ENCODE data around the gene PIP5K1B.

DNA sequence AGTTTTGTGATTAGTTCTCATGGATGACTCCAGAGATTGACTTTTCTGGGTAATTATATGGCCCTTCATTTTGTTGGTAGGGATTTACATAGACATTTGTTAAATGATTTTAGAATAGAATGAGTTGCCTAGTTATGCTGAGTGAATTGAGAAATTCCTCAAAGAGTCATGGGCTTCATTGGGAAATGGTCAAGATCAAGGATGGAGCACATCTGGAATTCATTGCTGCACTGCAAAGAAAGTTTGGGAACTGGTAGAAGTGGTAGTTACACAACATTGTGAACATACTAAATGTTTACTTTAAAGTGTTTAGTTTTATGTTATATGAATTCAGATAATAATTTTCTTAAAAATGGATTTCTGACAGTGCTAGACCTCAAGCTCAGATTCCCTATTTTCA is 46.5 kb downstream of the PIP5K1B start:
- TF ChIP-seq, protein P1, sequence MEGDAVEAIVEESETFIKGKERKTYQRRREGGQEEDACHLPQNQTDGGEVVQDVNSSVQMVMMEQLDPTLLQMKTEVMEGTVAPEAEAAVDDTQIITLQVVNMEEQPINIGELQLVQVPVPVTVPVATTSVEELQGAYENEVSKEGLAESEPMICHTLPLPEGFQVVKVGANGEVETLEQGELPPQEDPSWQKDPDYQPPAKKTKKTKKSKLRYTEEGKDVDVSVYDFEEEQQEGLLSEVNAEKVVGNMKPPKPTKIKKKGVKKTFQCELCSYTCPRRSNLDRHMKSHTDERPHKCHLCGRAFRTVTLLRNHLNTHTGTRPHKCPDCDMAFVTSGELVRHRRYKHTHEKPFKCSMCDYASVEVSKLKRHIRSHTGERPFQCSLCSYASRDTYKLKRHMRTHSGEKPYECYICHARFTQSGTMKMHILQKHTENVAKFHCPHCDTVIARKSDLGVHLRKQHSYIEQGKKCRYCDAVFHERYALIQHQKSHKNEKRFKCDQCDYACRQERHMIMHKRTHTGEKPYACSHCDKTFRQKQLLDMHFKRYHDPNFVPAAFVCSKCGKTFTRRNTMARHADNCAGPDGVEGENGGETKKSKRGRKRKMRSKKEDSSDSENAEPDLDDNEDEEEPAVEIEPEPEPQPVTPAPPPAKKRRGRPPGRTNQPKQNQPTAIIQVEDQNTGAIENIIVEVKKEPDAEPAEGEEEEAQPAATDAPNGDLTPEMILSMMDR (conservative IDR thresholded peaks at IDR 0.05; ENCODE audit: low read length), result no peak
- TF ChIP-seq EZH2phosphoT487 (IDR thresholded peaks at IDR 0.05; ENCODE audit: borderline replicate concordance, low read depth, low read length), result no peak

All from OCI-LY7 (cell line).